ENCODE data around the gene RGS19.
A peak's percentile ranks its signal among the peaks of the same experiment; 100 is the strongest.

Gene RGS19

GRCh38 chr20:64062596-64063388, 16.5 kb downstream of the RGS19 start, which contains the start of gene TCEA2:
TSS of gene TCEA2 (plus strand) at chr20:64063198. CDS start at chr20:64063313, 115 bp downstream.
- peak; percentile 94 to 97 (median 95) for DNase-seq

DNA sequence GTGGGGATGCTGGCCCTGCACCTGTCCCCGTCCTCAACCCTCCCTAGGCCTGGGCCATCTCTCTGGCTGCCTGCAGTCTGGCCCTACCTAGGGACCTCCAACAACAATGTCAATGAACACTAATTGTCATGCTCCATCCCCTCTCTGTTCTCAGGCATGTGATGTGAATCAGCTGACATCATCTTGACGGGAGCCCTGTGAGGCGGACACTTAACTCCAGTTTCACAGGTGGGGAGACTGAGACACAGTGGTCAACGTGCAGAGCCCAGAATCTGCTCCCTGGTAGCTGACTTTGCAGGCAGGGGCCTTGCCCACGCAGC, 17.1 kb downstream of the RGS19 start:
- DNase-seq: no peak

GRCh38 chr20:64058536-64058935, 20.8 kb downstream of the RGS19 start:
- DNase-seq: no peak

DNA sequence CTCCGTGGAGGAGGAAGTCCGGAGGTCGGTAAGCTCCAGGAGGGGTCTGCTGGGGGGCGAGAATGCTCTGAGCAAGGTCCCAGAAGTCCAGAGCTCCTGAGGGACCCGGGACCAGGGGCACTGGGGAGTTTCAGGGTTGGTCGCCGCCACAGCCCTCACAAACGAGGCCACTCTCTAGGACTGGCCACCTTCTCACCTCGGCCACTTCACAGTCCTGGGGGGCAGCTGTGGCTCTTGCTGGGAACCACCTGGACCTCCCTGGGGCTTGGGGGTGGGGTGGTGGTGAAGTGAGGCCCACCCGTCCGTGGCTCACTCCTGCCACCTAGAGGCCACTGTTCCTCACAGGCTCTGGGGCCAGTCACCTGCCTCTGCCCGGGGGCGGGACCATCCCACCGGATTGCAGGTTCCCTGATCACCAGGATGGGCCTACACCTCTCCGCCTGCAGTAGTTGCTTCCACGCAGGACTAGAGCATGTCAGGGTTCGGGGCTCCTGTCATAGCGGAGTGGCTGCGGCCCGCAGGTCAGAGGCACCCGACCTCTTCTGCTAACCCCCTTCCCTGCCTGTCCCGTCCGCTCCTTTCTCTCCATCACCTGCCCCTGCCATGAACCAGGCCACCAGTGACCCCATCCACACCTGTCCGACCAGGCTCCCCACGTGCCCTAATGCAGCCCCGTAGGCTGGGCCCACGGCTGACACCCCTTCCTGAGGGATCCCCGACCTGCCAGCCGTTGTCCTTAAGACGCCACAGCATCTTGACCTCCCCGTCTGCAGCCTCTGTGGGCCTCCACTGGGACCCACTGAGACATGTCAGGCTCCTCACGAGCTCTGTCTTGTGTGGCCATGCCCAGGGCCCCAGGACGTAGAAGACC, 21.5 kb downstream of the RGS19 start:
- peak; percentile 68 to 81 (median 71) for DNase-seq

GRCh38 chr20:64056889-64057627, 22.3 kb downstream of the RGS19 start:
- DNase-seq: peak in 2 of 3 experiments; percentile 63 to 71

DNA sequence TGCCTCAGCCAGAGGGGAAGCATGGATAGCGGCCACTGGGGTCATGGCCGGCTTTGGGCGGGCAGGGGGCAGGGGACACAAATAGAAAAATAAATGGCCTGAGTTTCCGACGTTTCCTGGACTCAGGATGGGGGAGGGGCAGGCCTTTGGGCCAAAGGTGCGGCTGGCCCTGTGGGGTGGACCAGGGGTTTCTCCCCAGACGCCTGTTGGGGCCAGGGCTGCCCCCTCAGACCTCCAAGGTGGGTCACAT, 22.8 kb downstream of the RGS19 start:
- no peak for DNase-seq

DNA sequence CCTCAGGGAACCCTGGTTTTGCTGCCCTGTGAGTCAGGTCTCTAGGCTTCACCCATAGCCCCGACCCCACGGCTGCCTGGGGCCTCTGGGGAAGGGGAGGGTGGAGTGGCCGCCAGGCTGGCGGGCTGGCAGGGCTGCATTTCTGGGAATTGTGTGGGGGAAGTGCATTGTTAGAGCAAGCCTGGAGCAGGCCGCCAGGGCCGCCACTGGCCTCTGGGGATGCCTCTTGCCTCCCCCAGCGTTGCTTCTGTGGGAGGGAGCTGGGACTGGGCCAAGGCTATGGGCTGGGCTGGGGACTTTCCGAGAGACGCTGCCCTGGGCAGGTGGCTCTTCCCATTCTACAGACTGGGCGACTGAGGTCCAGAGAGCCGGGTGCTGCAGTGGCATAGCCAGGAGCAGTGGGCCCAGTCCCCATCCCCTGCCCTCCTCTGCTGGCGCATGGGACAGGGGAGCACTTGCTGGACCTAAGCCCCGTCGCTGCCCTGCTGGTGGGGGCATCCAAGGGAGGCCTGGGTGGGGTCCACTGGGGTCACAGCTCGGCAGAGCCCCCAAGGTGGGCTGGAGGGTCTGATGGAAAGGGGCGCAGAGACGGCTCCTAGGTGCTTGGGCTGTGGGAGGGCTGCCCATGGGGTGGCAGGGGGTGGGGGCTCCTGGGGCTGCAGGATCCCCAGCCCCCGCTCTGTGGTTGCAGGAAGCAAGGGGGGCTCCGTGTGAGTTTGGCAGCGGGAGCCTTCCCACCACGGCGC, 23.3 kb downstream of the RGS19 start:
- peak in 1 of 3 experiments; percentile 24 for DNase-seq

- DNase-seq: no peak
Observed at GRCh38 chr20:64055396-64055892, 23.9 kb downstream of the RGS19 start.

GRCh38 chr20:64053841-64054661, 25.3 kb downstream of the RGS19 start:
- DNase-seq: peak in 1 of 3 experiments; percentile 34

DNA sequence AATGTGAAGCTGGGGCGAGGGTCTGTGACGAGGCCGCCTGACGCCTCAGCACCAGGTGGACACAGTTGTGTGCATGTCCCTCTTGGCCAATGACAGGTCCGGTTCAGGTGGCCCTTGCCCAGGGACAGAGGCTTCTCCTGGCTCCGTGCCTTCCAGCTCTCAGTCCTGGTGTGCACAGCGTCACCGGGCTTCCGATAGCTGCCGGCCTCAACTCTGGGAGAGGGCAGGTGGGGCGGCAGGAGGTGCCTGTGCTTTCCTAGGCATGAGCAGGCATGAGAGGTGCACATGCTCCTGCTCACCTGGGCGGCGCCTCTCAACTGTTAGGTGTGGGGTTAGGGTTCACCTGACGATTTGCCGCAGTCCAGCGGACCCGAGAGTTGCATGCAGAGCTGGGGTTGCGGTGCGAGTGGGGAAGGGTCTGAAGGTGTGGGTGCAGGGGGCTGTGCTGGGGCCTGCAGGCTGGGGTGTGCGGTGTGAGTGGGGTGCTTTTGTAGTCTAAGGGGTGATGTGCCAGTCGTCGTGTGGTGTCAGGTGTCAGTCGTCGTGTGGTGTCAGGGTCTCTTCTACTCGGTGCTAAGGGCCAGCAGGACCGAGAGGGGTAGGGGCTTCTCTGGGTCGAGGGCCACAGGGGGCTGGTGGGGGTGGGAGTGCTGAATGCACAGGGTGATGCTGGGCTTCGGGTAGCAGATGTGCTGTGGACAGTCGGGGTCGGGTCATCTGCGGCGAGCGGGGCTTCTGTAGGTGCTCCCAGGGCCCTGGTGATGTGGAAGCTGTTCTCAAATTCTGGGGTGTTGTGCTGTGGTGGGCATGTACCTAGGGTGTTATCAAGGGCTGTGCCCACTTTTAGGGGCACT, 26.1 kb downstream of the RGS19 start:
- DNase-seq: no peak

- no peak for DNase-seq
Observed at GRCh38 chr20:64052326-64052722, 27.0 kb downstream of the RGS19 start.

- no peak for DNase-seq
Observed at GRCh38 chr20:64051561-64052325, 27.6 kb downstream of the RGS19 start.

- DNase-seq: no peak
Observed at GRCh38 chr20:64051033-64051452, 28.3 kb downstream of the RGS19 start.

DNA sequence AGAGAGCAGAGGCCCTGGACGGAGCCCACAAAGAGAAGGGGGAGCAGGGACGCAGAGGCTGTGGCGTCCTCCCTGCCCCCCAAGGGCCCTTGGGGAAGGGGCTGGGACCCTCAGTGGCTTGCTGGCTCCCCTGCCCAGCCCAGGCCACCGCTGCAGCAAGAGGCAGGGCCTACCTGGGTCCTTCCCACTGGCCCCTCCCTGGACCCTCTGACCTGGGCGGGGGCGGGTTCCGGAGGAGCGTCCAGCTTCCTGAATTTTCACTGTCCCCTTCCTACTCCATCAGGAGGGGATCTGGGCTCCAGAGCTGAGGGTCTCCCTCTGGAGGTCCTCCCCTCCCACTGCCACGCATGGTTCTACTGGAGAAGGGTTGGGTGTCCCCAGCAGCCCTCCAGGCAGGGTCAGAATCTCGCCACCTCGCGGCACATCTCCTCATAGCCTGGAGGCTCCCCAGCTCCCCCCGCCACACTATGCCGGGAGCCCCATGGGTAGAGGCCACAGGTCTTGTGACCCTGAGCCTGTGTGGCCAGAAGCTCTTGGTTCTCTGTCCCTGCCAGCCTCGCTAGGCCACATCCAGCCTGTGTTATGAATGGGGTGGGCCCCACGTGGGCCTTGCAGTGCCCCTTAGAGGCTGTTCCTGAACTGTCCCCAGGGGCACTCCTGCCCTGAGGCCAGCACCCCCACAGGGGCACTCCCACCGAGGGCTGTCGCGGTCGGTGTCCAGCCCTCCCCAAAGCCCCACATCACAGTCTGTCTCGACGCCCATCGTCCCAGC, 28.9 kb downstream of the RGS19 start:
- no peak for DNase-seq

DNA sequence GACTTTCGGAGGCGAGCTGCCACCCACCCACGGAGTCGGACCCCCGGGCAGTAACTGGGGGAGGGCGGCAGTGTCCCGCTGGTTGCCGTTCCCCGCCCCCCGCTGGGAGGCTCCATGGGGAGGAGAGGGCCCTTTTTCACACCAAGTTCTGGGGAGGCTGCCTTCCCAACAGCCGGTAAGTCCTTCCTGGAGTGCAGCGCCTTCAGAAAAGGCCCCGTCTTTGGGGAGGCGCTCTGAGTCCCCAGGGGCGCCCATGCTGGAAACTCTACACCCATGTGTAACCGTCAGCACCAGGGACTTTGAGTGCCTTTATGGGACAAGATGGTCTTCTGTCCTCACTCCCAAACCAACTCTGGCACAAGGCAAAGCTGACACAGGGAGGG, 29.4 kb downstream of the RGS19 start:
- DNase-seq: no peak

DNA sequence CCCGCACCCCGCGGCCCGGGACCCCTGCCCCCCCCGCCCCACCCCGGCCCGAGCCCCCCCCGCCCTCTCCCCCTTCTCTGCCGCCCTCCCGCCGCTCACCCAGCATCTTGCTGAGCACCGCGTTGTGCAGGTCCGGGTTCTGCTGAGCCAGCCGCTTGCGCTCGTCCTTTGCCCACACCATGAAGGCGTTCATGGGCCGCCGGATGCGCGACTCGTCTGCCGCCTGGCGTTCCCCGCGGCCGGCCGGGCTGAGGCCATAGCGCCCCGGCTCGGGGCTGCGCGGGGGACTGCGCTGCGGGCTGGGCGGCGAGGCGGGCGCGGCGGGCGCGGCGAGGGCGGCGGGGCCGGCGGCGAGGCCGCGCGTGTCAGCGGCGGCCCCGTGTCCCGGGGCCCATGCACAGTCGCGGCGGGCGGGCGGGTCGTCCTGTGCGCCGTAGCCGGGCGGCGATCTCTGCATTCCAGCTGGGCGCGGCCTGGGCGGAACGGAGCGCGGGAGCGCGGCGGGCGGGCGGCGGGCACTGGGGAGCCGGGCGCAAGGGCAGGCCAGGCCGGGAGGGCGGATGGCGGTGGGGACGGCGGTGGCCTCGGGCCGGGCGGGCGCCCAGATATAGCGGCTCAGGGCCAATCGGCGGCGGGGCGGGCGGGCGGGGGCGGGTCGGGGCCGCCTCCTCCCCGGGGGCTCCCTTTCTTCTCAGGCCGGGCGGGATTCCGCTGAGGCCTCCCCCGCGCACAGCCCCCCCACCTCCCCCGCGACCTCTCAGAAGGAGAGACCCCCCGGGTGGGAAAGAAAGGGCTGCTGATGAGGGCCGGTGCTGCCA, 30.0 kb downstream of the RGS19 start, which contains the start of gene SOX18:
Gene SOX18 (minus strand): TSS at position 580 of the 818 bp plus-strand sequence. CDS start 123 bp downstream, at position 457.
- peak in 1 of 3 experiments; percentile 51 for DNase-seq

DNA sequence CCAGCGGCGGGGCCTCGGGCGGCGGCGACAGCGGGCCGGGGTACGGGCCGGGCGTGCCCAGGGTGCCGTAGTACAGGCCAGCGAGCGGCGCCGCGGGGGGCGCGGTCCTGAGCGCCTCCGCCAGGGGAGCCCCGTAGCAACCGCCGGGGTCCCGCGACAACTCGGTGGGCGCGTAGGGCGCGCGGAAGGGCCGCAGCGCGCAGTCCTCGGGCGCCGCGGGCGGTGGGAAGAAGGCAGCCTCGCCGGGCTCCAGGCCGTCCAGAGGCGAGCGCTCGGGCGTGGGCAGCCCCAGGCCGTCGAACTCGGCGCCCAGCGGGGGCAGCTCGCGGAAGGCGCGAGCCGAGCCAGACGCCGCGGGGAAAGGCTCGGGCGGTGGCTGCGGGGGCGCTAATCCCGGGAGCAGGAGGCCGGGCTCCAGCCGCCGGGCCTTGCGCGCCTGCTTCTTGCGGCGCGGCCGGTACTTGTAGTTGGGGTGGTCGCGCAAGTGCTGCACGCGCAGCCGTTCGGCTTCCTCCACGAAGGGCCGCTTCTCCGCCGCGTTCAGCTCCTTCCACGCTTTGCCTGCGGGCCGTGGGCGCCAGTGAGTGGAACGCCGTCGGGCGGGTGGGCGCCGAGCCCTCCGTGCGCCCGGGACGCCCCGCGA, 30.8 kb downstream of the RGS19 start:
- peak in 2 of 3 experiments; percentile 32 to 63 for DNase-seq

Measured in NCI-H1417 (cell line).